Adipocyte (in vitro differentiated cells): ENCODE data around the gene TMCC3.
A peak's percentile ranks its signal among the peaks of the same experiment; 100 is the strongest.
"Not testable (repeated sequence)": the region's sequence is repeated elsewhere in the genome, so short reads cannot be mapped to it uniquely, and the experiment has no call there.

Experiments used
- DNase-seq: peaks from one replicate; pipeline ENCODE4 v3.0.0-alpha.2; 2015; ENCODE audit warnings: low read depth
- H3K27me3 ChIP-seq: replicated peaks from 2 replicates; pipeline ENCODE4 v1.7.0; 2013; ENCODE audit warnings: mild to moderate bottlenecking, low read length, moderate library complexity; ENCODE audit not compliant: control insufficient read depth, insufficient read depth
- H3K36me3 ChIP-seq: 2 replicates; pipeline ENCODE4 v1.7.0; 2013; ENCODE audit warnings: low read length, mild to moderate bottlenecking, moderate library complexity; ENCODE audit not compliant: control insufficient read depth, insufficient read depth, severe bottlenecking
- H3K4me1 ChIP-seq: 2 replicates; pipeline ENCODE4 v1.7.0; 2013; ENCODE audit warnings: mild to moderate bottlenecking, low read length, moderate library complexity; ENCODE audit not compliant: control insufficient read depth, insufficient read depth
- H3K4me3 ChIP-seq: 2 replicates; pipeline ENCODE4 v1.7.0; 2013; ENCODE audit warnings: mild to moderate bottlenecking, low read length, moderate library complexity
- H3K9ac ChIP-seq: 2 replicates; pipeline ENCODE4 v1.7.0; 2013; ENCODE audit warnings: mild to moderate bottlenecking, low read length, moderate library complexity
- H3K9me3 ChIP-seq: 2 replicates; pipeline ENCODE4 v1.7.0; 2013; ENCODE audit warnings: mild to moderate bottlenecking, low read length, moderate library complexity; ENCODE audit not compliant: control insufficient read depth

TMCC3 gene

GRCh38 chr12:94616203-94616729, 34.1 kb downstream of the TMCC3 start:
- Histone ChIP-seq H3K27me3 (no peaks in the 10 kb centered on the region), H3K4me3 (no peak overlapping the region), H3K9ac (no peak overlapping the region), H3K36me3 (no peaks in the 10 kb centered on the region), H3K4me1 (peaks cover 23% of the 10 kb centered on the region), H3K9me3 (no peaks in the 10 kb centered on the region)
- no peak for DNase-seq

DNA sequence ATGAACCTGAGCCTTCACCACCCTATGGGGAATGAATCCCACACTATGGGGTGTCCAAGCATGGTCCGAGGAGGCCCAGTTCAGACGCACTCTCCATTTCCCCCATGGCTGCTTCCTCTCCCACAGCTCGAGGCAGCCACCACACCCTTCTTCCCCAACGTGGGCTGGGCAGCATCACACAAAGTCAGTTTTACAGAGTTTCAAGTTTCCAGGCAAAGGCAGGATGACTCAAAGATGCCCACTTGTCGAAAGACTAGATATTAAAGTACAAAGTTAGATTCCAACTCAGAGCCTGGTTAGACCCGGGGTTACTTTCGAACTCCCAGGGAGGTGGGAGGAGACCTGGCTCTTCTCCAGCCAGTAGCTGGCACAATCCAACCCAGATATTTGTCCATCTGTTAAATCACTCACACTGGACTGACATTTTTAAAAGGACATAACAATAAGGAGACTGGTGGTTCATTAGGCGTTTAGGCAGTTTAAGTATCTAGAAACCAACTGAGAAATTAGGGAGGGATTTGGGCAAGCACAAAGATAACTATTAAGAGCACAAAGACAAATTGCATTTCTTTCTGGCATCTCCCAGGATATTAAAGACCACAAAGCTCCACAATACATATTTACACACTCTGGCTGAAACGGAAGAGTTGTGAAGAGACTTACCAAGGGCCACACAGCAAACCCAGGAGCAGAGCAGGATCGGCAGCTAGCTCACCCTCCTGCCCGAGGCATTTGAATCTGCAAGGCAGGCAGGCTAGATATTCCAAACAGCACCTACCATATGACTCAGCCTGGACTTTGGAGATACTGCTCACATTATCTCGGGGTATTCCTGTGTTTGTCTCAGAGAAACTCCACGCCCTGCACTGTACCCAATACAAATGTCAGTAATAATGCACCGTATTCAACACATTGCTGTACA, 34.8 kb downstream of the TMCC3 start:
- peaks cover 23% of the 10 kb centered on the region for H3K4me1 ChIP-seq
- H3K9me3 ChIP-seq, result no peaks in the 10 kb centered on the region
- no peak for DNase-seq
- no peak overlapping the region for H3K9ac ChIP-seq
- H3K27me3 ChIP-seq, result no peaks in the 10 kb centered on the region
- H3K4me3 ChIP-seq, result peak overlapping the region; percentile 48
- no peaks in the 10 kb centered on the region for H3K36me3 ChIP-seq

DNA sequence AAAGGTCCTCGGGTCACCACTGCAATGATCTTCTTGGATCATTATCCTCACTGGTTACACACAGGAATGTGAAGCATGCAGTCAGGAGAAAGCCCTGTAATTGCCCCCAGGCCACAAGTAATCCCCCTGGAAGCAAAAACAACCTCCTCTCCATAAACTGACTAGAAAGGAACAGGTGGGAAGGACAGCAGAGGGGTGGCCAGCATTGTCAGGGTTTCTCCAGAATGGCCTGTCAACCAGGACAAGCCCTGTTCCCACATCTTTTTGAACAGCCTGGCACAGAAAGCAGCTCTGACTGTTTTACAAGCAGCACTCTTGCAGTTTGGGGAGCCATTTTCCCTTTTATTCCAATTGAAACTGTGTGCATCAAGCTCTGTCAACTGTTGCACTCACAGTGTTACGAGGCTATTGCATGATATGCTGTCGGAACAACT, 36.1 kb downstream of the TMCC3 start:
- no peak overlapping the region for H3K9ac ChIP-seq
- H3K4me3 ChIP-seq, result no peak overlapping the region
- H3K4me1 ChIP-seq, result peaks cover 19% of the 10 kb centered on the region
- H3K9me3 ChIP-seq, result no peaks in the 10 kb centered on the region
- no peaks in the 10 kb centered on the region for H3K27me3 ChIP-seq
- DNase-seq, result peak; percentile 17
- H3K36me3 ChIP-seq, result no peaks in the 10 kb centered on the region

DNA sequence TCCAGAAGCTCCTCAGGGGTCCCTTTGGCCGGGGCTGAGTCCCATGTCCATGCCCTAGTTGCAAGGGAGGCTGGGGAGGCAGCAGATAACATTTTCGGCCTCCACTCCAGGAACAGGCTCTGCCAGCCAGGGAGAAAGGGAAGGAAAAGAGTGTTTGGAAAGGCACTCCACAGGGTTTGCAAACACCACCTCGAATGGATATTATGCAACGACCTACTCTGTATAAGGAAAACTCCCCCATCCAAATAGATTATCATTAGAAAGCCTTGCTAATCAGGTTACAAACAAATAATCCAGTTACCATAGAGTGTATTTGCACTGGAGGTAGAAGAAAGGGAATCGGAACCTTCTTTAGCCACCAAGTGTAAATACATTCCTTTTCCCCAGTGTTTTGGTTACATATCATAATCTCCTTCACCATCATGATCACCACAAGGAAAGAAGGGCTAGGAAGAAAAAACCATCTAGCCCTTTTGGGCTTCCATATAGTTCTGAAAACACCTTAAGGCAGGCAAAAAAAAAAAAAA, 40.4 kb downstream of the TMCC3 start:
- no peak for DNase-seq
- H3K27me3 ChIP-seq, result no peaks in the 10 kb centered on the region
- H3K4me1 ChIP-seq, result peaks cover 3% of the 10 kb centered on the region
- peaks cover 4% of the 10 kb centered on the region for H3K9me3 ChIP-seq
- H3K36me3 ChIP-seq, result no peaks in the 10 kb centered on the region
- no peak overlapping the region for H3K9ac ChIP-seq
- no peak overlapping the region for H3K4me3 ChIP-seq

DNA sequence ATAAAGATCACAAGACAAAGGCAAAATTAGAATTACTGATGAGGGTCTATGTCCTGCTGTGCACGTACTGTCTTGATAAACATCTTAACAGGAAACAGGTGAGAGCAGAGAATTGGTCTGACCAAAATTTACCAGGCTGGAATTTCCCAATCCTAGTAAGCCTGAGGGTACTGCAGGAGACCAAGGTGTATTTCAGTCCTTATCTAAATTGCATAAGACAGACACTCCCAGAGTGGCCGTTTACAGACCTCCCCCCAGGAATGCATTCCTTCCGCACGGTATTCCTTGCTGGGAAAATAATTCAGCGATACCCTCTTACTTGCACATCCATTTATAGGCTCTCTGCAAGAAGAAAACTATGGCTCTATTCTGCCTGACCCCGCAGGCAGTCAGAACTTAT, 43.5 kb downstream of the TMCC3 start:
- not testable (repeated sequence) for DNase-seq, H3K36me3 ChIP-seq, H3K9ac ChIP-seq, H3K4me3 ChIP-seq, H3K4me1 ChIP-seq, H3K9me3 ChIP-seq, H3K27me3 ChIP-seq

DNA sequence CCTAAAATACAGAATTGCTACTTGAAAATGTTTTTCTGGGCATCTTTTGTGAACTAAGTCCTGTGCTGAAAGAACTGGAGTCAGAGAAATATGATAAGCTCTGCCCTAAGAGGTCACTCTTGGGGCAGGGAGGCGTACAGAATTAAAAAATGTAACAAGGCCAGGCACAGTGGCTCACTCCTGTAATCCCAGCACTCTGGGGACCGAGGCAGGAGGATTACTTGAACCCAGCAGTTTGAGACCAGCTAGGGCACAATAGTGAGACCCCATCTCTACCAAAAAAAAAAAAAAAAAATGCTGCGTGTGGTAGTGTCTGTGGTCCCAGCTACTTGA, 46.0 kb downstream of the TMCC3 start:
- Histone ChIP-seq H3K9me3 (peaks cover 4% of the 10 kb centered on the region), H3K4me3 (no peak overlapping the region), H3K36me3 (no peaks in the 10 kb centered on the region), H3K9ac (peak overlapping the region; percentile 19), H3K4me1 (no peaks in the 10 kb centered on the region), H3K27me3 (no peaks in the 10 kb centered on the region)
- DNase-seq, result no peak

GRCh38 chr12:94603434-94604365, 46.7 kb downstream of the TMCC3 start:
- Histone ChIP-seq H3K4me1 (no peaks in the 10 kb centered on the region), H3K9me3 (peaks cover 4% of the 10 kb centered on the region), H3K27me3 (no peaks in the 10 kb centered on the region), H3K36me3 (no peaks in the 10 kb centered on the region), H3K9ac (peak overlapping the region; percentile 19), H3K4me3 (no peak overlapping the region)
- DNase-seq, result peak; percentile 26

DNA sequence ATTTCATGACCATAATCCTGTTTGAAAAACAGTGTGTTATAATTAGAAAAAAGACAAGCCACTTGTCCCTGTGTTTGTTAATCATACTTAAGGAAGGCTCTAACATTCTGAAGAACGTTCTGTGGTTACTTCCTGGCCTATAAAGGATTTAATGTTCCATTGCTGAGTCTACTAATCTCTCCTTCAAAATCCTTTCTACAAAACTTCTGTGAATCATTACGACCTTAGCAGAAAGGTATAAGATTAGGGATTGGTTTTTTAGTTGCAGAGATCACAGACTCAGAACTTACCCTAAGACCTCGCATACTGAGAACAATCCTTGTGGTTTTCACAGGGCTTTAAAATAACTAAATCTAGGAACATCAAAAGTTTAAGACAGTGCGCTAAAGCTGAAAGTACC, 48.3 kb downstream of the TMCC3 start:
- Histone ChIP-seq H3K9me3 (peaks cover 2% of the 10 kb centered on the region), H3K4me1 (no peaks in the 10 kb centered on the region), H3K4me3 (no peak overlapping the region), H3K9ac (no peak overlapping the region), H3K36me3 (no peaks in the 10 kb centered on the region), H3K27me3 (no peaks in the 10 kb centered on the region)
- DNase-seq, result no peak

DNA sequence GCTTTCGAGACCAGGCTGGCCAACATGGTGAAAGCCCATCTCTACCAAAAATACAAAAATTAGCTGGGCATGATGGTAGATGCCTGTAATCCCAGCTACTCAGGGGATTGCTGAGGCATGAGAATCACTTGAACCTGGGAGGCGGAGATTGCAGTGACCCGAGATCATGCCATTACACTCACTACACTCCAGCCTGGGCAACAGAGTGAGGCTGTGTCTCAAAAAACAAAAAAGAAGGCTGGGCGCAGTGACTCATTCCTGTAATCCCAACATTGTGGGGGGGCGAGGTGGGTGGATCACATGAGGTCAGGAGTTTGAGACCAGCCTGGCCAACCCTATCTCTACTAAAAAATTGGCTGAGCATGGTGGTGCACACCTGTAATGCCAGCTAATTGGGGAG, 49.0 kb downstream of the TMCC3 start:
- not testable (repeated sequence) for H3K4me3 ChIP-seq, H3K4me1 ChIP-seq, H3K9me3 ChIP-seq, H3K27me3 ChIP-seq, DNase-seq, H3K36me3 ChIP-seq, H3K9ac ChIP-seq

DNA sequence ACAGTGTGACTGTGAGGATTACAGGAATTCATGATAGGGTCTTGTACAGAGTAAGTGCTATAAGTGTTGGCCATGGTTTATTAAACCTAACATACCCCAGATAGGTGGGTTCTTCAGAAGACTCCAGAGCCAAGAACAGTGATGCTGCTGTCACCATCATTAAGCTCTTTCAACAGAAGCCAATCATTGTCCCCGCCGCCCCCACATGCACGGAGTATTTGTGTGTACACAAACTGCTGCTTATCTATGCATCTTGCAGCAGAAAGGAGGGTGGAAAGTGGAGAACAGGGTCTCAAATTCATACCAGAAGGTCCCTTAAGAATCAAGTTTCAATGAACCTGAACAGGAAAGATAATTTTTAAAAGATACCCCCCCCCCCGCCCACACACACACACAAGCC, 51.2 kb downstream of the TMCC3 start:
- no peak for DNase-seq
- no peaks in the 10 kb centered on the region for H3K36me3 ChIP-seq
- peaks cover 3% of the 10 kb centered on the region for H3K4me1 ChIP-seq
- H3K4me3 ChIP-seq, result no peak overlapping the region
- no peaks in the 10 kb centered on the region for H3K9me3 ChIP-seq
- H3K27me3 ChIP-seq, result no peaks in the 10 kb centered on the region
- no peak overlapping the region for H3K9ac ChIP-seq

DNA sequence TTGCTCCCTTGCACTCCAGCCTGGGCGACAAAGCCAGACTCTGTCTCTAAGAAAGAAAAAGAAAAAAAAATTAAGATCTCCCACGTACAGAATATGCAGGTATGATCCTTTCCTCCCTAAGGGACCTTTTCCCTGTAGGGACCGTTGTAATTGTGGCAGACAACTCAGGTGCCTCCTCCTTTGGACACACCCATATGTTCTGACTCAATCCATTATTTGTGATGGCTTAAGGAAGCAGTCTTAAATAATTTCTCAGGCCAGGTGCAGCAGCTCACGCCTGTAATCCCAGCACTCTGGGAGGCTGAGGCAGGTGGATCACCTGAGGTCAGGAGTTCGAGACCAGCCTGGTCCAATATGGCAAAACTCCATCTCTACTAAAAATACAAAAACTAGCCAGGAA, 53.1 kb downstream of the TMCC3 start:
- no peak for DNase-seq
- H3K4me3 ChIP-seq, result no peak overlapping the region
- peaks cover 3% of the 10 kb centered on the region for H3K4me1 ChIP-seq
- H3K9ac ChIP-seq, result no peak overlapping the region
- H3K27me3 ChIP-seq, result no peaks in the 10 kb centered on the region
- no peaks in the 10 kb centered on the region for H3K36me3 ChIP-seq
- H3K9me3 ChIP-seq, result no peaks in the 10 kb centered on the region
